Measurements from ENCODE around the gene NFATC1.

- TF ChIP-seq CTCF (IDR thresholded peaks at IDR 0.05): no peak
- no peak for TF ChIP-seq POLR2A (IDR thresholded peaks at IDR 0.05)
Observed at GRCh38 chr18:79513381-79514081, 117.8 kb downstream of the NFATC1 start.

Measured in transverse colon (tissue), 3 donors.